HEK293T (cell line): ENCODE measurements around the gene JRKL.

Experiments
- BHLHE40 ChIP-seq: fragments of 450-650 bp; IDR thresholded peaks from 2 replicates; pipeline ENCODE4 v1.6.1; 2016; ENCODE audit warnings: mild to moderate bottlenecking, moderate library complexity, borderline replicate concordance
- CTBP1 ChIP-seq: fragments of 450-650 bp; IDR thresholded peaks from 2 replicates; pipeline ENCODE4 v1.6.1; 2016; ENCODE audit warnings: borderline replicate concordance
- ELF4 ChIP-seq: fragments of 450-650 bp; IDR thresholded peaks from 2 replicates; pipeline ENCODE4 v1.6.1; 2017; ENCODE audit warnings: antibody characterized with exemption
- FOXM1 ChIP-seq: fragments of 450-650 bp; IDR thresholded peaks from 2 replicates; pipeline ENCODE4 v1.6.1; 2017; ENCODE audit warnings: mild to moderate bottlenecking, borderline replicate concordance
- NFRKB ChIP-seq: fragments of 450-650 bp; IDR thresholded peaks from 2 replicates; pipeline ENCODE4 v1.6.1; 2016; ENCODE audit warnings: mild to moderate bottlenecking, moderate library complexity
- SP1 ChIP-seq: fragments of 450-650 bp; IDR thresholded peaks from 2 replicates; pipeline ENCODE4 v1.6.1; 2017
- SUZ12 ChIP-seq: fragments of 450-650 bp; IDR thresholded peaks from 2 replicates; pipeline ENCODE4 v1.6.1; 2016; ENCODE audit warnings: mild to moderate bottlenecking
- TARDBP ChIP-seq: fragments of 450-650 bp; IDR thresholded peaks from 2 replicates; pipeline ENCODE4 v1.6.1; 2016
- ZNF384 ChIP-seq: fragments of 450-650 bp; IDR thresholded peaks from 2 replicates; pipeline ENCODE4 v1.6.1; 2016

- TF ChIP-seq TARDBP (no peak), BHLHE40 (no peak), SUZ12 (no peak), CTBP1 (no peak), ELF4 (no peak), FOXM1 (no peak), SP1 (no peak), NFRKB (no peak), ZNF384 (no peak)
Measured at GRCh38 chr11:96357794-96358193, 32.0 kb upstream of the JRKL start.
